ENCODE results near the gene DLG2.

DLG2 gene

DNA sequence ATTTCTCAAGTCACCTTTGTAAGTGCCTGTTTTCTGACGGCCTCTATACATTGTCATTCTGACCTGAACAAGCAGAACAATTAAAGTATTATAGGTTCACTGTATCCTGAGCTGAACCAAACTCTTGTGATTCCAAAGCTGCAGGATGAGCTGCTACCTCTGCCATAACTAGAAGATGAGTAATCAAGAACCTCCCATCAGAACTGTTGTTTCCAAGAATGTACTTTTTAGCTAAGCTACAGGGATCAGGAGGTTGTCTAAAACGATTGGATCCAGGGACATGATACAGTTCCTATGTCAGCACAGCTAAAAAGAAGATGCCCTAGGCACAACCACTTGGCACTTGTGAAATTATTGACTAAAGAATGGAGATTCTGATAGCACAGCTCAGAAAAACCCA lies 2052.6 kb downstream of the DLG2 start:
- no peak for DNase-seq (ENCODE audit: low read depth)

DNA sequence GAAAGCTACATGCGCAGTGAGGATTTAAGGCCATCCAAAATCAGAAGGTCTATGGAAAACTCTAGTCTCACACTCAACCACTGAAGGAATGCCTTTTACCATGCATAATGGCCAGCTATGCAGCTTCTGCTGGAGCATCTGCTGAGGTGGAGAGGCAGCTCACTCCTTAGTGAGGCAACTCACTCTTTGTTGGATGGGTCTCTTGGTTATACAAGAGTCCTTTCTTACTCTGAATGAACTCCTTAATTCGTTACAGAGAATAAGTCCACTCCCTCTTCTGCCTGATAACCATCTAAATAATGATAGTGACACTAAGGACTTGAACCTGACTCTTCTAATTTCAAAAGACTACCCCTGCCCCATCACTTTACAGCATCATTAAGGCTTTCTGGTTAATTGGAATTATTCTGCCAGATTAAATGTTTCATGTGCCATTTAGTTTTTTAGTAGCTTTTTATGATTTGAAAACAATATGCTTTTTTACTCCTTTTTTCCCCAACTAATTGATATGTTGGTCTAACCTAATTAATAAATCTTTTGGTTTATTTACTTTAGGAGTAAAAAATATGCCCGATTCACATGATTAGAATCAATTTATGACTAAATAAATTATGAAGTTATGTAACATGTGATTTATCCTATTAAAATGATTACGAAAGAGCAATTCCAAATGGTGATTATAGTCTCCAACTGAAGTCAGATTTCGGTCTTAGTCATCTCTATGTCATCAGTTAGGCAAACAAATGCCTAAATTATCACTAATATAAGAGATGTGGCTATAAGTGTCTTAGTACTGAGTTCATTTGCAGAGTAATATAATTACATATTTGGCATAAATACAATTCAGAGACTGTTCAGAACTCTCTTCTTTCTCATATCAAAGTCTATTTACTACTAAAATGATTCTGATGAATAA lies 2054.3 kb downstream of the DLG2 start:
- DNase-seq (ENCODE audit: low read depth) = no peak

DNA sequence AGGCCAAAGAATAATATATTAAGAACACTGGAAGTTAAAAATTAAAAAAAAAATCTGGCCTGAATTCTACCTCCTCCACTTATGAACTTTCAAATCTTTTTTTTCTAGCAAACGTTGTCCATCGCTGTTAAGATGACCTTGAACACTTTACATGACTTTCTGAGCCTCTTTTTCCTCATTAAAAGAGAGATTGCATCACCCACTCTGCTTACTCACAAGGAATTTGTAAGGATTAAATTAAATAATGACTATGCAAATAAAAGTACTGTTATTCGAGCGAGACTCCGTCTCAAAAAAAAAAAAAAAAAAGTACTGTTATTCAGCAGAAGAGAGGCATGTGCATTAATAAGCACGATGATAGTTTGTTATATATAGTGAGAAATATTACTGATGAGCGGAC lies 2055.8 kb downstream of the DLG2 start:
- DNase-seq (ENCODE audit: low read depth) = no peak

DNA sequence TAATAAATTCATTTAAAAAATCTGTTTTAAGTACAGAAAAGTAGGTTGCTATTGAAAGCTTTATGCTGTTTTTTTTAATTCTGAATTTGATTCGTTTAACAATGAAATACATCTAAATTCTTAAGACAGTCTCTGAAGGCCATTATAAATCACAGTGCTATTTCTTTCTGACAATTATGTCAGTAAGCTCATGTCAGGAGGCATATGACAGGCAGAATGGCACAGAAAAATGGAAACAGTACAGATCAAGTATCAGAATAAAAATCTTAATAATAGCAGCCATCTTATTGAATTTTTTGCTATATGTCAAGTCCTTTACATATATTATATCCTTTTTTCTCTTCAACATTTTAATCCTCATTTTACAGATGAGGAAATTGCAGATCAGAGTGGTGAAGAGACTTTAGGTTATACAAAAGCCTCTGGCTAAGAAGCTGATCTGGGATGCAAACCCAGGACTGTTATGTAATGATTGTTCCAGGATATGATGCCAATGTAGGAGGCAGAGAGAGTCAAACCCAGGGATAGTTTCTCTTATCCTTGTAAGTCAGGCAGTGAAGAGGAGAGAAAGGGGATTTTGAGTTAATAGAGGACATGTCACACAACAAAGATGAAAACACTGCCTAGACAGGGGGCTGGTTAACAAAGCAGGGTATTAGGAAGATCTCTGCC lies 2057.9 kb downstream of the DLG2 start:
- no peak for DNase-seq (ENCODE audit: low read depth)

- no peak for DNase-seq (ENCODE audit: low read depth)
Measured at GRCh38 chr11:83568516-83568915, 2058.6 kb downstream of the DLG2 start.

- DNase-seq (ENCODE audit: low read depth) = no peak
Measured at GRCh38 chr11:83566950-83567349, 2060.2 kb downstream of the DLG2 start.

DNA sequence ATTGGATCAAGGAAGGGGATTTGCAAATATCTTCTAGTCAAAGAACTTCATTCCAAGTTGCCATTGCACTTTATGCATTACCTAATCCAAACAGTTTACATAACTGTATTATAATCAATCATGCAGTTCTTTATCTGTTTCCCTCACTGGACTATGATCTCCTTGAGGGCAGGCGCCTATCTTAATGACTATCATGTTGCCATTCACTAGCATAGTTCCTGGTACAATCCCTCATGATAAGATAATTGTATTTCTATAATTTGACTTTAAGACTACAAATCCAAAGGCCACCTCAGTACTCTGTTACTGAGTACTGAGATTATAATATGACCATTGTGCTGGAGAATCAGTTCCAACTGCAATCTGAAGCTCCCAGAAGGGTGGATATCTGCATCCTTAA lies 2062.3 kb downstream of the DLG2 start:
- no peak for DNase-seq (ENCODE audit: low read depth)

- no peak for DNase-seq (ENCODE audit: low read depth)
Measured at GRCh38 chr11:83558281-83558680, 2068.9 kb downstream of the DLG2 start.

GRCh38 chr11:83557653-83558052 lies 2069.5 kb downstream of the DLG2 start:
- no peak for DNase-seq (ENCODE audit: low read depth)

DNA sequence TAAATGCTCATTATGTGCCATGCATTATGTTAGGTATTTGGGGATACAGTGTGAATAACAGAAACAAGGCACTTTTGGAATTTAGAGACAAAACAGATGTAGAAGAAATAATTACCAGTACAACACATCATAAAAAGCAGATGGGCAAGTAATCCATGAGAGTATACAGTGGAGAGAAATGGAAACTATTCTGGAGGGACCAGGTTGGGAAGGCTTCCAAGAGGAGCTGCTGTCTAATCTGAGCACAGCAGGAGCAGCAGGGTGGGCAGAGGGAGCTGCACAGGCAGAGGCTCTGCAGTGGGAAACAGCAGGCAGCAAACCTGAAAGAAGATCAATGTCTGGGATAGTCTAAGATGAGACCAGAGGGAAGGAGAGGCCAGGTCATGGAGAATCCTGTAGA lies 2072.3 kb downstream of the DLG2 start:
- DNase-seq (ENCODE audit: low read depth) = no peak

- no peak for DNase-seq (ENCODE audit: low read depth)
Measured at GRCh38 chr11:83549984-83550667, 2077.0 kb downstream of the DLG2 start.

GRCh38 chr11:83546368-83546767 lies 2080.8 kb downstream of the DLG2 start:
- DNase-seq (ENCODE audit: low read depth) = no peak

- no peak for DNase-seq (ENCODE audit: low read depth)
Measured at GRCh38 chr11:83545494-83546260, 2081.5 kb downstream of the DLG2 start.

- no peak for DNase-seq (ENCODE audit: low read depth)
Measured at GRCh38 chr11:83544846-83545245, 2082.3 kb downstream of the DLG2 start.

DNA sequence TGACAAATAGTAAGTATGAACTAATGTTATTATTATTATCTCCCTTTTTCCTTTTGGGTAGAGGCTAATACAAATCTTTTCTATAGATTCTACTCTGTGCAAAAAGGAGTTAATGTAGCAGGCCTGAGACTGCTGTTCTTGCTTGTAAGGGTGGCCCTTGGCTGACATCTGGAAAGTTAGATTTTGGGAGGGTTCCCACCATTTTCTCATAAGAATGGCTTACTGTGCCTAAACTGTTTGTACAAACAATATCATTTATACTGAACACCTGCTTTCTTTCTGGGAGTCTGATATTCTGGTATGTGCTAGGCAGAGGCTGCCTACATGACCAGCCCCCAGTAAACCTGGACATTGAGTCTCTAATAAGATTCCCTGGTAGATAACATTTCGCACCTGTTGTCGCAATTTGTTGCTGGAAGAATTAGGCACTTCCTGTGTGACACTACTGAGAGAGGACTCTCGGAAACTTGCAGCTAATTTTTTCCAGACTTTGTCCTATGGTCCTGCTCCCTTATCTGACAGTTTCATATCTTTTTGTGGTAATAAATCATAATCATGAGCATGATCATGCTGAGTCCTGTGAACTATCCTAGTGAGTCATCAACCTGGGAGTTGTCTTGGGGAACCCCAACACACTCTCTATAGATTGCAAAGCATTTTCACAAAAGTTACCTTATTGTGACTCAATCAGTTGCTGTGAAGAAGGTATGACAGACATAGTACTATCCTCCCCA lies 2083.3 kb downstream of the DLG2 start:
- no peak for DNase-seq (ENCODE audit: low read depth)

- DNase-seq (ENCODE audit: low read depth) = no peak
Measured at GRCh38 chr11:83542861-83543260, 2084.3 kb downstream of the DLG2 start.

GRCh38 chr11:83540728-83541127 lies 2086.4 kb downstream of the DLG2 start:
- DNase-seq (ENCODE audit: low read depth) = no peak

- DNase-seq (ENCODE audit: low read depth) = no peak
Measured at GRCh38 chr11:83540112-83540675, 2086.9 kb downstream of the DLG2 start.

- no peak for DNase-seq (ENCODE audit: low read depth)
Measured at GRCh38 chr11:83538286-83538685, 2088.9 kb downstream of the DLG2 start.

- no peak for DNase-seq (ENCODE audit: low read depth)
Measured at GRCh38 chr11:83537131-83537610, 2090.0 kb downstream of the DLG2 start.

DNA sequence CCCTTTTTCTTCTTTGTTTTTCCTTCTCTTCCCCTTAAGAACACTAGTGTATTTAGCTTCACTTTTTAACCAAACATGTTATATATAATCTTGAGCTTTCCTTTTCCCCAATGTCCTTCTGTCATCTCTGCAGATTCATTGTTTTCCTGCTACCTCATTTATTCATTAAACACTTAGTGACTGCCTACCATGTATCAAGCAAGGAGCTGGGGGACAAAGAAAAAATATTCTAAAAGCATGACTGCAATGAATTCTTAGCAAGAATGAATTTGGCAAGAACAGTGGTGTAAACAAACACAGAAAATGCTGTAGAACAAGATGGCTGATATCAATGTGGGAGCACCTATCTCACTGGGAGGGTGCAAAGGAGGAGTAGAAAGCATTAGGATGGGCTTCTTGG lies 2094.0 kb downstream of the DLG2 start:
- no peak for DNase-seq (ENCODE audit: low read depth)

Data from T follicular helper cell (primary cell).